Measurements from ENCODE around the gene RET. TPM values are rescaled to one million over a fixed set of nuclear protein-coding genes. Genes with fewer than 3 reads are reported as not detected.

RET gene
- total RNA-seq, 1 experiment from 2014 or later: 68.0 TPM

- BruUV-seq (replicated peaks): no TSS peak
- intact Hi-C loops (cut with micrococcal nuclease; ENCODE audit: unreplicated experiment): no loop called here
- Histone ChIP-seq H3K36me3 (ENCODE audit: insufficient read depth, low read length, poor library complexity, severe bottlenecking) (no peaks in the 10 kb centered on the region), H3K27ac (ENCODE audit: low read depth, low read length, poor library complexity, severe bottlenecking) (no peak overlapping the region), H3K9me3 (ENCODE audit: low read depth, low read length, poor library complexity, severe bottlenecking) (no peaks in the 10 kb centered on the region), H3K4me1 (ENCODE audit: insufficient read depth, low read length, poor library complexity, severe bottlenecking) (no peaks in the 10 kb centered on the region), H3K27me3 (replicated peaks; ENCODE audit: insufficient read depth, low read depth, low read length, poor library complexity) (no peaks in the 10 kb centered on the region), H3K4me3 (ENCODE audit: low read depth, low read length, poor library complexity, severe bottlenecking) (no peak overlapping the region)
- no peak for DNase-seq (ENCODE audit: low spot score)
- POLR2A ChIA-PET (ENCODE audit: low non-redundant PET): no interaction called here
- CTCF ChIA-PET: no interaction called here
- TF ChIP-seq CTCF (conservative IDR thresholded peaks at IDR 0.05; ENCODE audit: low read depth, low read length) (no peak), EZH2 (IDR thresholded peaks at IDR 0.05; ENCODE audit: borderline replicate concordance, low read depth, low read length, poor library complexity, severe bottlenecking) (no peak)
Observed at GRCh38 chr10:43061760-43062159, 15.1 kb upstream of the RET start.

GRCh38 chr10:43062402-43063160, 14.3 kb upstream of the RET start:
- Histone ChIP-seq H3K36me3 (ENCODE audit: insufficient read depth, low read length, poor library complexity, severe bottlenecking) (no peaks in the 10 kb centered on the region), H3K9me3 (ENCODE audit: low read depth, low read length, poor library complexity, severe bottlenecking) (no peaks in the 10 kb centered on the region), H3K27ac (ENCODE audit: low read depth, low read length, poor library complexity, severe bottlenecking) (no peak overlapping the region), H3K4me1 (ENCODE audit: insufficient read depth, low read length, poor library complexity, severe bottlenecking) (no peaks in the 10 kb centered on the region), H3K4me3 (ENCODE audit: low read depth, low read length, poor library complexity, severe bottlenecking) (no peak overlapping the region), H3K27me3 (replicated peaks; ENCODE audit: insufficient read depth, low read depth, low read length, poor library complexity) (no peaks in the 10 kb centered on the region)
- TF ChIP-seq EZH2 (IDR thresholded peaks at IDR 0.05; ENCODE audit: borderline replicate concordance, low read depth, low read length, poor library complexity, severe bottlenecking): no peak
- no peak for DNase-seq (ENCODE audit: low spot score)
- POLR2A ChIA-PET (ENCODE audit: low non-redundant PET): no interaction called here
- intact Hi-C loops (cut with micrococcal nuclease; ENCODE audit: unreplicated experiment): no loop called here
- CTCF ChIA-PET: no interaction called here
- no TSS peak for BruUV-seq (replicated peaks)

DNA sequence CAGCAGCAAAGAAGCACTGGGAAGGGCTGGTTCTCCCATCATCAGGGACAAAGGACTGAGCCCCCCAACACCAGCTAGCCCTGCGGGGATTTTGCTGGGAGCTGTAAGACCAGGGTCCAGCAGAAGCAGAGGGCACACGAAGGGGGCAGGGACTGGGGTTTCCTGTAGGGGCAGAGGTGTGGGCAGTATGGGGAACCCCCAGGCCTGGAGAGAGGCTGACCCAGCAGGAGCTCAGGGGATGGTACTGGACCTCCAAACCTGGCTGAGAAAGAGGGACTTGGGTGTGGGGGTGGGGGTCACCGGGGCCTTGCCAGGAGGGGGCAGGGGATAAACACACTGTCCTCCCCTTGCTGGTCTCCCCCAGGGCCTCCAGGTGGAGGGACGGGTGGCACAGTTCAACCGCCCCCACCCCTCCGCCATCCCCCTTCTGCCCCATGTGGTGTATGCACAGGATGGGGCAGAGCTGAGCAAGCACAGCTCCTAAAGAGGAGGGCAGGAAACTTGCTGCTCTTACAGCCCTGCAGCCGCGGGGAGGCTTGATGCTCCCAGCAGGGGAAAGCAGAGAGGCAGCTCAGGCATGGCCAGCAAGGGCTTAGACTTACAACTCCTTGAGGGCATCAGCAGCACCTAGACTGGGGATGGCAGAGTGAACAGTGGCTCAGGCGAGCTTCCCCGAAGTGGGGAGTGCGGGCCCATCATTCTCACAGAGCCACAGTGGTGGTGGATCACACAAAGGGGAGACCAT, 12.4 kb upstream of the RET start:
- CTCF ChIA-PET: no interaction called here
- no peaks in the 10 kb centered on the region for H3K27me3 ChIP-seq (replicated peaks; ENCODE audit: insufficient read depth, low read depth, low read length, poor library complexity)
- H3K4me3 ChIP-seq (ENCODE audit: low read depth, low read length, poor library complexity, severe bottlenecking): no peak overlapping the region
- POLR2A ChIA-PET (ENCODE audit: low non-redundant PET): no interaction called here
- H3K27ac ChIP-seq (ENCODE audit: low read depth, low read length, poor library complexity, severe bottlenecking): no peak overlapping the region
- H3K4me1 ChIP-seq (ENCODE audit: insufficient read depth, low read length, poor library complexity, severe bottlenecking): peaks cover 14% of the 10 kb centered on the region
- no peaks in the 10 kb centered on the region for H3K9me3 ChIP-seq (ENCODE audit: low read depth, low read length, poor library complexity, severe bottlenecking)
- no peaks in the 10 kb centered on the region for H3K36me3 ChIP-seq (ENCODE audit: insufficient read depth, low read length, poor library complexity, severe bottlenecking)
- intact Hi-C loops (cut with micrococcal nuclease; ENCODE audit: unreplicated experiment): no loop called here
- DNase-seq (ENCODE audit: low spot score): no peak
- TF ChIP-seq EZH2 (IDR thresholded peaks at IDR 0.05; ENCODE audit: borderline replicate concordance, low read depth, low read length, poor library complexity, severe bottlenecking) (no peak), CTCF (conservative IDR thresholded peaks at IDR 0.05; ENCODE audit: low read depth, low read length) (no peak)
- BruUV-seq (replicated peaks): no TSS peak
